HL-60 (cell line): ENCODE data around the gene BRIX1.

Experiments
- DNase-seq, 2 experiments: peaks; one replicate each; pipeline ENCODE4 v3.0.0-alpha.2; 2010 to 2020; ENCODE audit warnings: low read depth in 1 of 2, low spot score in 1 of 2
- H3K27ac ChIP-seq: fragments of 250-450 bp; sonication (Bioruptor Pico); replicated peaks from 2 replicates; pipeline ENCODE4 v1.5.1; 2020; ENCODE audit warnings: mild to moderate bottlenecking, moderate library complexity
- H3K27me3 ChIP-seq: fragments of 250-450 bp; sonication (Bioruptor Pico); 2 replicates; pipeline ENCODE4 v1.5.1; 2021; ENCODE audit warnings: mild to moderate bottlenecking, moderate library complexity; ENCODE audit not compliant: insufficient read depth, poor library complexity, severe bottlenecking
- H3K4me3 ChIP-seq: replicated peaks from 2 replicates; pipeline ENCODE4 v1.5.1; 2011; ENCODE audit warnings: mild to moderate bottlenecking, control low read depth, low read length; ENCODE audit not compliant: insufficient read depth
- CTCF ChIP-seq: IDR thresholded peaks from one replicate; pipeline ENCODE4 v1.5.1; 2011; ENCODE audit warnings: low read length, control low read depth, inconsistent platforms; ENCODE audit not compliant: insufficient read depth
- GABPA ChIP-seq: IDR thresholded peaks from 2 replicates; pipeline ENCODE4 v1.6.1; 2012; ENCODE audit warnings: low read depth
- POLR2AphosphoS5 ChIP-seq: IDR thresholded peaks from 2 replicates; pipeline ENCODE4 v1.6.1; 2012; ENCODE audit warnings: low read depth
- REST ChIP-seq: IDR thresholded peaks from 2 replicates; pipeline ENCODE4 v1.6.1; 2012; ENCODE audit warnings: low read depth; ENCODE audit not compliant: insufficient replicate concordance
- SPI1 ChIP-seq: IDR thresholded peaks from 2 replicates; pipeline ENCODE4 v1.6.1; 2012; ENCODE audit warnings: low read depth, mild to moderate bottlenecking, borderline replicate concordance

The BRIX1 gene

GRCh38 chr5:34892414-34892813 lies 23.1 kb upstream of the BRIX1 start:
- no peak for TF ChIP-seq GABPA
- no peak for TF ChIP-seq POLR2AphosphoS5
- TF ChIP-seq CTCF = no peak
- no peak for TF ChIP-seq SPI1
- no peak for TF ChIP-seq REST
- H3K27ac ChIP-seq = no peak overlapping the region

GRCh38 chr5:34894716-34895115 lies 20.8 kb upstream of the BRIX1 start:
- Histone ChIP-seq H3K27me3 (no peaks in the 10 kb centered on the region), H3K27ac (no peak overlapping the region), H3K4me3 (no peak overlapping the region)
- no peak for DNase-seq
- TF ChIP-seq SPI1 = no peak
- no peak for TF ChIP-seq CTCF
- no peak for TF ChIP-seq POLR2AphosphoS5
- TF ChIP-seq GABPA = no peak
- no peak for TF ChIP-seq REST

More at GRCh38 chr5:34892414-34892813, 23.1 kb upstream of the BRIX1 start:
- Histone ChIP-seq H3K27me3 (no peaks in the 10 kb centered on the region), H3K4me3 (no peak overlapping the region)
- no peak for DNase-seq

- DNase-seq = no peak
- H3K27me3 ChIP-seq = no peaks in the 10 kb centered on the region
- TF ChIP-seq SPI1 = no peak
- no peak for TF ChIP-seq REST
- no peak for TF ChIP-seq POLR2AphosphoS5
- TF ChIP-seq CTCF = no peak
- no peak for TF ChIP-seq GABPA
- H3K27ac ChIP-seq = no peak overlapping the region
- no peak overlapping the region for H3K4me3 ChIP-seq
Measured at GRCh38 chr5:34895641-34896419, 19.7 kb upstream of the BRIX1 start.
